SK-N-SH (cell line): ENCODE results near the gene NFIX. TPM values are rescaled to one million over a fixed set of nuclear protein-coding genes. Genes with fewer than 3 reads are reported as not detected.
A peak's percentile ranks its signal among the peaks of the same experiment; 100 is the strongest.

Experiments used
- CTCF ChIA-PET: fragments of 300-600, 350-600 bp; formaldehyde crosslinking; extraction: SDS; loops from one replicate; lab custom pipeline; 2021; lab: Yijun Ruan, JAX
- POLR2A ChIA-PET: fragments of 350-600 bp; sonication (Branson Sonifier 250); formaldehyde crosslinking; extraction: SDS; loops from one replicate; lab custom pipeline; 2020; ENCODE audit warnings: antibody characterized with exemption, inconsistent platforms; lab: Yijun Ruan, JAX
- DNase-seq: peaks from one replicate; pipeline ENCODE4 v3.0.0; 2012
- H2AFZ ChIP-seq: fragments of 200-600 bp; sonication (generic); 2 replicates; pipeline ENCODE4 v1.8.1; 2016; ENCODE audit warnings: antibody characterized with exemption, mild to moderate bottlenecking, low read depth
- H3F3A ChIP-seq: fragments of 200-600 bp; sonication (generic); replicated peaks from 2 replicates; pipeline ENCODE3; 2016; ENCODE audit warnings: antibody characterized with exemption, mild to moderate bottlenecking; ENCODE audit not compliant: insufficient read depth
- H3K27ac ChIP-seq, 2 experiments: fragments of 200-500 bp in 1 of 2; fragments of 200-600 bp in 1 of 2; sonication (Bioruptor generic) in 1 of 2; sonication (generic), shearing (Covaris generic) in 1 of 2; 2 replicates each; pipeline versions ENCODE4 v1.5.1 to v1.6.1; 2014 to 2016; ENCODE audit warnings: low read depth in 2 of 2, inconsistent platforms in 1 of 2, low read length in 1 of 2, mild to moderate bottlenecking in 1 of 2, mixed read lengths in 1 of 2
- H3K27me3 ChIP-seq: fragments of 200-600 bp; sonication (generic), shearing (Covaris generic); 2 replicates; pipeline ENCODE4 v1.6.1; 2016; ENCODE audit warnings: mixed run types; ENCODE audit not compliant: insufficient read depth
- H3K36me3 ChIP-seq, 2 experiments: fragments of 200-500 bp in 1 of 2; fragments of 200-600 bp in 1 of 2; sonication (Bioruptor generic) in 1 of 2; sonication (generic) in 1 of 2; replicated peaks in 1 of 2; 2 replicates each; pipeline versions ENCODE3 to v1.5.1; 2014 to 2016; ENCODE audit warnings: low read length in 1 of 2, mild to moderate bottlenecking in 1 of 2; ENCODE audit not compliant: insufficient read depth in 2 of 2, control insufficient read depth in 1 of 2
- H3K4me1 ChIP-seq, 2 experiments: fragments of 200-500 bp in 1 of 2; fragments of 200-600 bp in 1 of 2; sonication (Bioruptor generic) in 1 of 2; sonication (generic), shearing (Covaris generic) in 1 of 2; 2 replicates each; pipeline versions ENCODE4 v1.5.1 to v1.6.1; 2014 to 2016; ENCODE audit warnings: low read depth in 1 of 2, low read length in 1 of 2, mixed run types in 1 of 2; ENCODE audit not compliant: insufficient read depth in 2 of 2, control insufficient read depth in 1 of 2
- H3K4me2 ChIP-seq: fragments of 200-600 bp; sonication (generic), shearing (Covaris generic); 2 replicates; pipeline ENCODE4 v1.6.1; 2017; ENCODE audit warnings: mixed run types
- H3K4me3 ChIP-seq, 2 experiments: fragments of 200-500 bp in 1 of 2; fragments of 200-600 bp in 1 of 2; sonication (Bioruptor generic) in 1 of 2; sonication (generic), shearing (Covaris generic) in 1 of 2; 2 replicates each; pipeline versions ENCODE4 v1.5.1 to v1.8.1; 2014 to 2016; ENCODE audit warnings: low read depth in 2 of 2, inconsistent platforms in 1 of 2, low read length in 1 of 2, mild to moderate bottlenecking in 1 of 2, mixed read lengths in 1 of 2, moderate library complexity in 1 of 2
- H3K79me2 ChIP-seq: fragments of 200-600 bp; sonication (generic); 2 replicates; pipeline ENCODE4 v1.8.1; 2017; ENCODE audit warnings: mild to moderate bottlenecking; ENCODE audit not compliant: insufficient read depth
- H3K9ac ChIP-seq: fragments of 200-600 bp; sonication (generic); 2 replicates; pipeline ENCODE4 v1.6.1; 2017; ENCODE audit warnings: mixed run types
- H3K9me2 ChIP-seq: fragments of 200-600 bp; sonication (generic); 2 replicates; pipeline ENCODE4 v1.6.1; 2017; ENCODE audit warnings: mixed run types
- H3K9me3 ChIP-seq: fragments of 200-600 bp; sonication (generic); 2 replicates; pipeline ENCODE4 v1.6.1; 2017; ENCODE audit warnings: mixed run types, mild to moderate bottlenecking, moderate library complexity
- H4K20me1 ChIP-seq: fragments of 200-600 bp; sonication (generic); 2 replicates; pipeline ENCODE4 v1.6.1; 2017; ENCODE audit warnings: mild to moderate bottlenecking, mixed run types; ENCODE audit not compliant: insufficient read depth
- CHD2 ChIP-seq: fragments of 150-350 bp; IDR thresholded peaks from 2 replicates; pipeline ENCODE4 v1.6.1; 2018; ENCODE audit warnings: low read length; ENCODE audit not compliant: partially characterized antibody
- CTCF ChIP-seq: fragments of 200-600 bp; sonication (generic); IDR thresholded peaks from 2 replicates; pipeline ENCODE4 v1.6.1; 2017; ENCODE audit warnings: antibody characterized with exemption, mild to moderate bottlenecking, moderate library complexity
- EZH2phosphoT487 ChIP-seq: fragments of 200-600 bp; sonication (generic); IDR thresholded peaks from 2 replicates; pipeline ENCODE4 v1.6.1; 2017; ENCODE audit warnings: low read depth, mixed run types, mild to moderate bottlenecking, antibody characterized with exemption, moderate library complexity, borderline replicate concordance
- MEF2A ChIP-seq: IDR thresholded peaks from 2 replicates; pipeline ENCODE4 v1.4.0; 2012; ENCODE audit warnings: low read depth, borderline replicate concordance
- MXI1 ChIP-seq: IDR thresholded peaks from 2 replicates; pipeline ENCODE4 v1.6.1; 2012; ENCODE audit warnings: mild to moderate bottlenecking, low read depth, low read length, improper control_type of control experiment
- NFIC ChIP-seq: IDR thresholded peaks from 2 replicates; pipeline ENCODE4 v1.4.0; 2012; ENCODE audit warnings: borderline replicate concordance
- NRF1 ChIP-seq: IDR thresholded peaks from 2 replicates; pipeline ENCODE4 v1.6.1; 2012; ENCODE audit warnings: low read depth, mild to moderate bottlenecking, low read length
- RAD21 ChIP-seq: IDR thresholded peaks from 2 replicates; pipeline ENCODE4 v1.6.1; 2012; ENCODE audit warnings: mild to moderate bottlenecking, low read length
- REST ChIP-seq: IDR thresholded peaks from 2 replicates; pipeline ENCODE4 v1.6.1; 2012; ENCODE audit warnings: mild to moderate bottlenecking, low read depth, low read length, moderate library complexity
- RXRA ChIP-seq: IDR thresholded peaks from 2 replicates; pipeline ENCODE4 v1.4.0; 2012; ENCODE audit warnings: low read depth, mild to moderate bottlenecking, borderline replicate concordance
- SIN3A ChIP-seq: IDR thresholded peaks from 2 replicates; pipeline ENCODE4 v1.6.1; 2012; ENCODE audit warnings: low read depth, mild to moderate bottlenecking, low read length, moderate library complexity, borderline replicate concordance
- SMC3 ChIP-seq: IDR thresholded peaks from 2 replicates; pipeline ENCODE4 v1.6.1; 2012; ENCODE audit warnings: low read depth, low read length, improper control_type of control experiment
- TCF12 ChIP-seq: IDR thresholded peaks from 2 replicates; pipeline ENCODE4 v1.4.0; 2012
- TEAD4 ChIP-seq: IDR thresholded peaks from 2 replicates; pipeline ENCODE4 v1.4.0; 2012; ENCODE audit warnings: mild to moderate bottlenecking, borderline replicate concordance; ENCODE audit not compliant: insufficient read depth
- YY1 ChIP-seq: IDR thresholded peaks from 2 replicates; pipeline ENCODE4 v1.4.0; 2012; ENCODE audit warnings: low read depth, mild to moderate bottlenecking
- WGBS: methylation state at CpG from one replicate; pipeline ENCODE4 v1.1.6; 2017; ENCODE audit warnings: low lambda C conversion rate; 5-methylcytosine and 5-hydroxymethylcytosine counted together
- polyA plus RNA-seq, 3 experiments: library from polyadenylated mRNA; depleted of rRNA; stranded (reverse); fragments of >200 nt; gene quantifications; 2 replicates each; pipeline ENCODE4 v1.2.3, GENCODE V29; 2012
- TF ChIP-seq, protein P1 (sequence below): IDR thresholded peaks from 2 replicates; pipeline ENCODE4; 2012
- TF ChIP-seq, protein P2 (sequence below): IDR thresholded peaks from 2 replicates; pipeline ENCODE4 v1.4.0; 2012; ENCODE audit warnings: low read depth
- TF ChIP-seq, protein P3 (sequence below): fragments of 150-350 bp; IDR thresholded peaks from 2 replicates; pipeline ENCODE4 v1.6.1; 2016; ENCODE audit warnings: mild to moderate bottlenecking, low read depth, low read length
- TF ChIP-seq, protein P4 (sequence below): IDR thresholded peaks from 2 replicates; pipeline ENCODE4 v1.4.0; 2012; ENCODE audit warnings: low read depth, borderline replicate concordance

Gene NFIX
- polyA plus RNA-seq, 1 of the 3 experiments (the other 2 are of a cell fraction) = 14.8 TPM

DNA sequence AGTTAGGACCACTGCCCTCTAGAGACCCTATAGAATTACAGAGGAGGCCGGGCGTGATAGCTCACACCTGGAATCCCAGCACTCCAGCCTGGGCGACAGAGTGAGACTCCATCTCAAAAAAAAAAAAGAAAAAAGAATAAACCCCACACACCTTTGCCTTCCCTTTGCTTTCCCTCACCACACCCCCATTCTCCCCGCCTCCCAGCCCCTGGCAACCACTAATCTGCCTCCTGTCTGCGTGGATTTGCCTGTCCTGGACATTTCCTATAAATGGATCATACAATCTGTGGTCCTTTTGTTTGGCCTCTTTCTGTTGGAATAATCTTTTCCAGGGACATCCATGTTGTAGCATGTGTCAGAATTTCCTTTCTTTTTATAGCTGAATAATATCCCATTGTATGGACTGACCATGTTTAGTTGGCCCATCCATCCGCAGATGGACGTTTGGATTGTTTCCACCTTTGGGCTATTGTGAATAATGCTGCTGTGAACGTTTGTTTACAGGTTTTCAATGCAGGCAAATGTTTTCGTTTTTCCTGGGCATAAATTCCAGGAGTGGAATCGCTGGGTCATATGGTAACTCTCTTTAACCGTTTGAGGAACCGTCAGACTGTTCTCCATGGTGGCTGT is 138.1 kb downstream of the NFIX start:
- H2AFZ ChIP-seq = no peak overlapping the region
- POLR2A ChIA-PET = no interaction called here
- no peaks in the 10 kb centered on the region for H3K9me2 ChIP-seq
- H3K9ac ChIP-seq = no peak overlapping the region
- peak overlapping the region in 1 of 2 experiments; percentile 59; a peak in 1 of 4 replicates for H3K27ac ChIP-seq
- H3K27me3 ChIP-seq = no peaks in the 10 kb centered on the region
- no peaks in the 10 kb centered on the region for H3K9me3 ChIP-seq
- H3K4me1 ChIP-seq = peaks cover 0 to 15% of the 10 kb centered on the region in 2 experiments; a peak in 2 of 4 replicates
- WGBS = 94% methylated on average over 12 of the region's 12 CpGs
- peaks cover 5 to 37% of the 10 kb centered on the region in 2 experiments for H3K36me3 ChIP-seq
- peaks cover 74% of the 10 kb centered on the region for H3K79me2 ChIP-seq
- H3K4me3 ChIP-seq = no peak overlapping the region
- TF ChIP-seq, protein P1, sequence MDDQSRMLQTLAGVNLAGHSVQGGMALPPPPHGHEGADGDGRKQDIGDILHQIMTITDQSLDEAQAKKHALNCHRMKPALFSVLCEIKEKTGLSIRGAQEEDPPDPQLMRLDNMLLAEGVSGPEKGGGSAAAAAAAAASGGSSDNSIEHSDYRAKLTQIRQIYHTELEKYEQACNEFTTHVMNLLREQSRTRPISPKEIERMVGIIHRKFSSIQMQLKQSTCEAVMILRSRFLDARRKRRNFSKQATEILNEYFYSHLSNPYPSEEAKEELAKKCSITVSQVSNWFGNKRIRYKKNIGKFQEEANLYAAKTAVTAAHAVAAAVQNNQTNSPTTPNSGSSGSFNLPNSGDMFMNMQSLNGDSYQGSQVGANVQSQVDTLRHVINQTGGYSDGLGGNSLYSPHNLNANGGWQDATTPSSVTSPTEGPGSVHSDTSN = no peak
- TF ChIP-seq YY1 (no peak), NFIC (no peak), RXRA (no peak), NRF1 (no peak), RAD21 (no peak), SIN3A (no peak), EZH2phosphoT487 (no peak), CHD2 (no peak), TCF12 (no peak), CTCF (no peak), MXI1 (no peak), SMC3 (no peak), TEAD4 (no peak), REST (no peak), MEF2A (no peak)
- TF ChIP-seq, protein P2, sequence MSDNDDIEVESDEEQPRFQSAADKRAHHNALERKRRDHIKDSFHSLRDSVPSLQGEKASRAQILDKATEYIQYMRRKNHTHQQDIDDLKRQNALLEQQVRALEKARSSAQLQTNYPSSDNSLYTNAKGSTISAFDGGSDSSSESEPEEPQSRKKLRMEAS = no peak
- TF ChIP-seq, protein P3, sequence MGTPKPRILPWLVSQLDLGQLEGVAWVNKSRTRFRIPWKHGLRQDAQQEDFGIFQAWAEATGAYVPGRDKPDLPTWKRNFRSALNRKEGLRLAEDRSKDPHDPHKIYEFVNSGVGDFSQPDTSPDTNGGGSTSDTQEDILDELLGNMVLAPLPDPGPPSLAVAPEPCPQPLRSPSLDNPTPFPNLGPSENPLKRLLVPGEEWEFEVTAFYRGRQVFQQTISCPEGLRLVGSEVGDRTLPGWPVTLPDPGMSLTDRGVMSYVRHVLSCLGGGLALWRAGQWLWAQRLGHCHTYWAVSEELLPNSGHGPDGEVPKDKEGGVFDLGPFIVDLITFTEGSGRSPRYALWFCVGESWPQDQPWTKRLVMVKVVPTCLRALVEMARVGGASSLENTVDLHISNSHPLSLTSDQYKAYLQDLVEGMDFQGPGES = no peak
- TF ChIP-seq, protein P4, sequence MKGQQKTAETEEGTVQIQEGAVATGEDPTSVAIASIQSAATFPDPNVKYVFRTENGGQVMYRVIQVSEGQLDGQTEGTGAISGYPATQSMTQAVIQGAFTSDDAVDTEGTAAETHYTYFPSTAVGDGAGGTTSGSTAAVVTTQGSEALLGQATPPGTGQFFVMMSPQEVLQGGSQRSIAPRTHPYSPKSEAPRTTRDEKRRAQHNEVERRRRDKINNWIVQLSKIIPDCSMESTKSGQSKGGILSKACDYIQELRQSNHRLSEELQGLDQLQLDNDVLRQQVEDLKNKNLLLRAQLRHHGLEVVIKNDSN = no peak
- TF ChIP-seq, all 33 proteins: peak for 0
- no peak for DNase-seq
- Histone ChIP-seq H3K4me2 (no peak overlapping the region), H3F3A (peaks cover 24% of the 10 kb centered on the region), H4K20me1 (peaks cover 68% of the 10 kb centered on the region)
- CTCF ChIA-PET = interaction anchor here (1.3 kb wide), 1 partner anchor 20 kb away, joined by 3 read pairs; no protein-coding TSS in a partner anchor
